ENCODE results near the gene ZMYM5.
"Not testable (repeated sequence)": the region's sequence is repeated elsewhere in the genome, so short reads cannot be mapped to it uniquely, and the experiment has no call there.

DNA sequence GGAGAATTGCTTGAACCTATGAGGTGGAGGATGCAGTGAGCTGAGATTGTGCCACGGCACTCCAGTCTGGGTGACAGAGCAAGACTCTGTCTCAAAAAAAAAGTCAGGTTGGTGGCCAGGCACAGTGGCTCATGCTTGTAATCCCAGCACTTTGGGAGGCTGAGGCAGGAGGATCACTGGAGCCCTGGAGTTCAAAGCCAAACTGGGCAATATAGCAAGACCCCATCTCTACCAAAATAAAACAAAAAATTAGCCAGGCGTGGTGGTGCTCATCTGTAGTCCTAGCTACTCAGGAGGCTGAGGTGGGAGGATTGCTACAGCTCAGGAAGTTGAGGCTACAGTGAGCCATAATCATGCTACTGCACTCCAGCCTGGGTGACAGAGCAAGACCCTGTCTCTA is 47.6 kb downstream of the ZMYM5 start:
- TF ChIP-seq CTCF, POLR2A (IDR thresholded peaks at IDR 0.05): not testable (repeated sequence)

Data from esophagus squamous epithelium (tissue), 4 donors.